ENCODE results near the gene TAF8. TPM values are rescaled to one million over a fixed set of nuclear protein-coding genes. Genes with fewer than 3 reads are reported as not detected.

TAF8 gene
- total RNA-seq, 1 experiment from 2014 or later, result 38.4 TPM

DNA sequence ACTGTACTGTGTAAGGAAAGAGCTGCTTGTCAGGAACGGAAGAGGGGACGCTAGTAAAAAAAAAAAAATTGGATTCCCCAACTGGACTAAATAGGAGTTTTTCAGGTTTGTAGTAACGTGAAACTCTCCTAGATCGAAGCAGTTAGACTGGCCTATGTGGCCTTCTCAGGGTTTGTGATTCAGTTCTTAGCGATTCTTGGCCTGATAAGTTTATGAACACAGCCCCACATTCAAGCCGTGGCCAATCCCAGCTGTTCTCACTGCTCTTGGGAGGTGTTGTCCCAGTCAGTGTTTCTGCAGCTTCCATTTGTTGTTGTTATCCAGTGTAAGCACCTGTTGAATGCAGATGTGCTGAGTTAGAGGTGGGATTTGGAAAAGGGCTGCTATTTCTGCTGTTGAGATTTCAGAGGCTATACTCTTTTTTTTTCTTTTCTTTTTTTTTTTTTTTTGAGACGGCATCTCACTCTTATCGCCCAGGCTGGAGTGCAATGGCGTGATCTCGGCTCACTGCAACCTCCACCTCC is 29.7 kb downstream of the TAF8 start:
- no peak overlapping the region for H3K4me2 ChIP-seq
- peaks cover 12% of the 10 kb centered on the region; the same call in 1 of the 2 replicates for H3F3A ChIP-seq (ENCODE audit: insufficient read depth, low read depth)
- H3K27ac ChIP-seq, result 0 out of 2 replicates have a peak overlapping the region, but pooled peaks have one; percentile 27
- intact Hi-C loops (cut with micrococcal nuclease; ENCODE audit: unreplicated experiment), result loop anchor here (5.0 to 10.0 kb wide), 2 partner anchors 467 to 795 kb away; partner anchors contain the start of gene RPL7L1
- H3K4me3 ChIP-seq, result no peak overlapping the region
- ChIA-PET CTCF (no interaction called here), POLR2A (ENCODE audit: unreplicated experiment) (no interaction called here)
- no TSS peak for BruUV-seq (replicated peaks)
- H3K9me3 ChIP-seq (ENCODE audit: insufficient read depth, low read depth), result no peaks in the 10 kb centered on the region
- no peak for TF ChIP-seq EZH2 (IDR thresholded peaks at IDR 0.05; ENCODE audit: low read depth)
- TF ChIP-seq, protein P1, sequence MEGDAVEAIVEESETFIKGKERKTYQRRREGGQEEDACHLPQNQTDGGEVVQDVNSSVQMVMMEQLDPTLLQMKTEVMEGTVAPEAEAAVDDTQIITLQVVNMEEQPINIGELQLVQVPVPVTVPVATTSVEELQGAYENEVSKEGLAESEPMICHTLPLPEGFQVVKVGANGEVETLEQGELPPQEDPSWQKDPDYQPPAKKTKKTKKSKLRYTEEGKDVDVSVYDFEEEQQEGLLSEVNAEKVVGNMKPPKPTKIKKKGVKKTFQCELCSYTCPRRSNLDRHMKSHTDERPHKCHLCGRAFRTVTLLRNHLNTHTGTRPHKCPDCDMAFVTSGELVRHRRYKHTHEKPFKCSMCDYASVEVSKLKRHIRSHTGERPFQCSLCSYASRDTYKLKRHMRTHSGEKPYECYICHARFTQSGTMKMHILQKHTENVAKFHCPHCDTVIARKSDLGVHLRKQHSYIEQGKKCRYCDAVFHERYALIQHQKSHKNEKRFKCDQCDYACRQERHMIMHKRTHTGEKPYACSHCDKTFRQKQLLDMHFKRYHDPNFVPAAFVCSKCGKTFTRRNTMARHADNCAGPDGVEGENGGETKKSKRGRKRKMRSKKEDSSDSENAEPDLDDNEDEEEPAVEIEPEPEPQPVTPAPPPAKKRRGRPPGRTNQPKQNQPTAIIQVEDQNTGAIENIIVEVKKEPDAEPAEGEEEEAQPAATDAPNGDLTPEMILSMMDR (conservative IDR thresholded peaks at IDR 0.05), result no peak
- H3K27me3 ChIP-seq (ENCODE audit: insufficient read depth, low read depth), result no peaks in the 10 kb centered on the region
- H4K20me1 ChIP-seq (ENCODE audit: insufficient read depth), result no peaks in the 10 kb centered on the region
- peak in 1 of 2 experiments; percentile 80 for DNase-seq
- H3K4me1 ChIP-seq (replicated peaks; ENCODE audit: insufficient read depth), result 0 out of 2 replicates have a peak, but pooled peaks cover 4% of the 10 kb centered on the region
- no peaks in the 10 kb centered on the region for H3K79me2 ChIP-seq (ENCODE audit: low read depth)
- no peaks in the 10 kb centered on the region for H3K9me2 ChIP-seq (ENCODE audit: insufficient read depth)
- no peak overlapping the region for H2AFZ ChIP-seq
- no peaks in the 10 kb centered on the region for H3K36me3 ChIP-seq (ENCODE audit: low read depth)

DNA sequence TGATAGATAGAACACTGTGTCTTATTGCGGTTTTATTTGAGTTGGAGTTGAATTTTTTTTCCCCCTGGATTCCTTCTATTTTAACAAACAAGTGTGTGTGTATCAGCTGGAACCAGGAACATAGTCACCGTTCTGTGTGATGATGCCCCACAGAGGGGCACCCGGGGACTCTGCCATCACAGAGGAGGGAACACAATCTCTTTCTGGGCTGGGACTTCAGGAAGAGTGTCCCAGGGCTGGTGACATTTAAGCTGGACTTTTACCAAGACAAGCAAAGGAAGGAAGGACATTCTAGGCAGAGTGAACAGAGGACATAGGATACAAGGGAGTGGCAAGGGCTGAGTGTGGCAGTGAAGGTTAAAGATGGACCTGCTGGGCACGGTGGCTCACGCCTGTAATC is 33.2 kb downstream of the TAF8 start:
- POLR2A ChIA-PET (ENCODE audit: unreplicated experiment), result no interaction called here

DNA sequence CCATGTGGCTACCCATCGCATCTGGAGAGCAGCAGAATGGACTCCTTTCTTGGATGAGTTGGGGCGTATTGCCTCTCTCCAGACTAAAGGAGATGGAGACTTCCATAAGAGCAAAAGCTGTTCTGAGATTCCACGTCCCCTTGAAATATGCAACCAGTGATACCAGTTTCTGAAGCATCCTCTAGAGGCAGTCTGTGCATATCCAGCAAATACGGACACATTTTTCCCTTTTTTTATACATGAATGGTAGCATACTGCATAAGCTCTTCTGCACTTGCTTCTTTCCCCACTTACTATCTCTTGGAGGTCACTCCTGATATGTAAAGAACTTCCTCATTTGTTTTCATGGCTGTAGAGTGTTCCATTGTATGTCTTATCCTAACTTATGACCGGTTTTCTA is 34.6 kb downstream of the TAF8 start:
- peaks cover 38% of the 10 kb centered on the region; the same call in 1 of the 2 replicates for H3F3A ChIP-seq (ENCODE audit: insufficient read depth, low read depth)
- intact Hi-C loops (cut with micrococcal nuclease; ENCODE audit: unreplicated experiment), result no loop called here
- ChIA-PET CTCF (interaction anchor here (0.7 kb wide), 1 partner anchor 13 kb away, joined by 3 read pairs; no protein-coding TSS in a partner anchor), POLR2A (ENCODE audit: unreplicated experiment) (no interaction called here)
- no peak overlapping the region for H3K4me2 ChIP-seq
- no peak for DNase-seq
- no peaks in the 10 kb centered on the region for H3K27me3 ChIP-seq (ENCODE audit: insufficient read depth, low read depth)
- no peaks in the 10 kb centered on the region for H3K36me3 ChIP-seq (ENCODE audit: low read depth)
- H3K4me3 ChIP-seq, result no peak overlapping the region
- H3K9me2 ChIP-seq (ENCODE audit: insufficient read depth), result no peaks in the 10 kb centered on the region
- H3K9me3 ChIP-seq (ENCODE audit: insufficient read depth, low read depth), result no peaks in the 10 kb centered on the region
- no peak for TF ChIP-seq EZH2 (IDR thresholded peaks at IDR 0.05; ENCODE audit: low read depth)
- TF ChIP-seq, protein P1 (conservative IDR thresholded peaks at IDR 0.05), result no peak
- no peaks in the 10 kb centered on the region for H3K79me2 ChIP-seq (ENCODE audit: low read depth)
- no TSS peak for BruUV-seq (replicated peaks)
- H2AFZ ChIP-seq, result no peak overlapping the region
- no peaks in the 10 kb centered on the region for H4K20me1 ChIP-seq (ENCODE audit: insufficient read depth)
- H3K27ac ChIP-seq, result no peak overlapping the region
- peaks cover 27% of the 10 kb centered on the region for H3K4me1 ChIP-seq (replicated peaks; ENCODE audit: insufficient read depth)

More for the DNA sequence above, 33.2 kb downstream of the TAF8 start:
- Histone ChIP-seq H3K9me2 (ENCODE audit: insufficient read depth) (no peaks in the 10 kb centered on the region), H3F3A (ENCODE audit: insufficient read depth, low read depth) (peaks cover 37% of the 10 kb centered on the region; the same call in 1 of the 2 replicates), H3K9me3 (ENCODE audit: insufficient read depth, low read depth) (no peaks in the 10 kb centered on the region), H3K79me2 (ENCODE audit: low read depth) (no peaks in the 10 kb centered on the region), H3K36me3 (ENCODE audit: low read depth) (no peaks in the 10 kb centered on the region), H3K4me2 (no peak overlapping the region), H3K4me3 (no peak overlapping the region), H3K27ac (no peak overlapping the region), H3K4me1 (replicated peaks; ENCODE audit: insufficient read depth) (peaks cover 22% of the 10 kb centered on the region), H4K20me1 (ENCODE audit: insufficient read depth) (no peaks in the 10 kb centered on the region), H3K27me3 (ENCODE audit: insufficient read depth, low read depth) (no peaks in the 10 kb centered on the region), H2AFZ (no peak overlapping the region)
- CTCF ChIA-PET, result no interaction called here
- intact Hi-C loops (cut with micrococcal nuclease; ENCODE audit: unreplicated experiment), result no loop called here
- DNase-seq, result no peak
- no TSS peak for BruUV-seq (replicated peaks)
- TF ChIP-seq, protein P1 (conservative IDR thresholded peaks at IDR 0.05), result no peak
- TF ChIP-seq EZH2 (IDR thresholded peaks at IDR 0.05; ENCODE audit: low read depth), result no peak

Data from PC-9 (cell line).